ENCODE data around the gene ZNF490.

DNA sequence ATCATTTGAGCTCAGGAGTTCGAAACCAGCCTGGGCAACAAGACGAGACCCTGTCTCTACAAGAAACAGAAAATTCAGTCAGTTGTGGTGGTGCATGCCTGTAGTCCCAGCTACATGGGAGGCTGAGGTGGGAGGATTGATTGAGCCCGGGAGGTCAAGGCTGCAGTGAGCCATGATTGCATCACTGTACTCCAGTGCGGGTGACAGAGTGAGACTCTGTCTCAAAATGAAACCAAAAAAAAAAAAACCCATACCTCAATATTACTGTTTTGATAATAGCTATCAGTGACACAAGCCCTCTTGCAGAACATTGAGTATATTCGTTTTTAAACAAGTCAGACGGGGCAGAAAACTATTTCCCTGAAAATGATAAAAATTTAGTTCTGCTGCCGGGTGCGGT lies 16.3 kb upstream of the ZNF490 start:
- TF ChIP-seq, protein P1, sequence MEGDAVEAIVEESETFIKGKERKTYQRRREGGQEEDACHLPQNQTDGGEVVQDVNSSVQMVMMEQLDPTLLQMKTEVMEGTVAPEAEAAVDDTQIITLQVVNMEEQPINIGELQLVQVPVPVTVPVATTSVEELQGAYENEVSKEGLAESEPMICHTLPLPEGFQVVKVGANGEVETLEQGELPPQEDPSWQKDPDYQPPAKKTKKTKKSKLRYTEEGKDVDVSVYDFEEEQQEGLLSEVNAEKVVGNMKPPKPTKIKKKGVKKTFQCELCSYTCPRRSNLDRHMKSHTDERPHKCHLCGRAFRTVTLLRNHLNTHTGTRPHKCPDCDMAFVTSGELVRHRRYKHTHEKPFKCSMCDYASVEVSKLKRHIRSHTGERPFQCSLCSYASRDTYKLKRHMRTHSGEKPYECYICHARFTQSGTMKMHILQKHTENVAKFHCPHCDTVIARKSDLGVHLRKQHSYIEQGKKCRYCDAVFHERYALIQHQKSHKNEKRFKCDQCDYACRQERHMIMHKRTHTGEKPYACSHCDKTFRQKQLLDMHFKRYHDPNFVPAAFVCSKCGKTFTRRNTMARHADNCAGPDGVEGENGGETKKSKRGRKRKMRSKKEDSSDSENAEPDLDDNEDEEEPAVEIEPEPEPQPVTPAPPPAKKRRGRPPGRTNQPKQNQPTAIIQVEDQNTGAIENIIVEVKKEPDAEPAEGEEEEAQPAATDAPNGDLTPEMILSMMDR (conservative IDR thresholded peaks at IDR 0.05; ENCODE audit: low read depth, low read length) = no peak
- no peak for TF ChIP-seq RCOR1 (IDR thresholded peaks at IDR 0.05; ENCODE audit: insufficient replicate concordance, low read length)
- no peak for TF ChIP-seq RAD21 (IDR thresholded peaks at IDR 0.05; ENCODE audit: low read length)
- TF ChIP-seq POLR2A (IDR thresholded peaks at IDR 0.05; ENCODE audit: low read depth, low read length) = no peak
